ENCODE measurements around the gene ENOSF1.
"Not testable (repeated sequence)": the region's sequence is repeated elsewhere in the genome, so short reads cannot be mapped to it uniquely, and the experiment has no call there.

Gene ENOSF1

DNA sequence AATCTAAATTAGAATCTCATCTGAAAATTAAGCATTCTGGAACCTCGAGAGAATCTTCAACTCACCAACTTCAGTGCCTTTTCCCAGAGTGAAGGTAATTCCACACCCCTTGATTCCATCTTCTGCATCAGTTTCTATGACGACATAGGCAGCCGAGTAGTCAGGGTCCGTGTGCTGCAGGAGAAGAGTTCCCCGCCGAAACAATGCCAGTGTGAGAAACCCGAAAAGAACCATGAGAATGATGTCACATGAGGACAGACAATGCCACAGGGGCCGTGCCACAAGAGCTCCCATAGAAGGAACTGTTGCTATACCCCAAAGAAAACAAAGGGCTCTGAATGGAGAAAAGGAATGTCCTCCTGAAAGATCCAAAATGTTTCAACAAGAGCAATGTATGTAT is 6.0 kb downstream of the ENOSF1 start:
- no peak for DNase-seq

DNA sequence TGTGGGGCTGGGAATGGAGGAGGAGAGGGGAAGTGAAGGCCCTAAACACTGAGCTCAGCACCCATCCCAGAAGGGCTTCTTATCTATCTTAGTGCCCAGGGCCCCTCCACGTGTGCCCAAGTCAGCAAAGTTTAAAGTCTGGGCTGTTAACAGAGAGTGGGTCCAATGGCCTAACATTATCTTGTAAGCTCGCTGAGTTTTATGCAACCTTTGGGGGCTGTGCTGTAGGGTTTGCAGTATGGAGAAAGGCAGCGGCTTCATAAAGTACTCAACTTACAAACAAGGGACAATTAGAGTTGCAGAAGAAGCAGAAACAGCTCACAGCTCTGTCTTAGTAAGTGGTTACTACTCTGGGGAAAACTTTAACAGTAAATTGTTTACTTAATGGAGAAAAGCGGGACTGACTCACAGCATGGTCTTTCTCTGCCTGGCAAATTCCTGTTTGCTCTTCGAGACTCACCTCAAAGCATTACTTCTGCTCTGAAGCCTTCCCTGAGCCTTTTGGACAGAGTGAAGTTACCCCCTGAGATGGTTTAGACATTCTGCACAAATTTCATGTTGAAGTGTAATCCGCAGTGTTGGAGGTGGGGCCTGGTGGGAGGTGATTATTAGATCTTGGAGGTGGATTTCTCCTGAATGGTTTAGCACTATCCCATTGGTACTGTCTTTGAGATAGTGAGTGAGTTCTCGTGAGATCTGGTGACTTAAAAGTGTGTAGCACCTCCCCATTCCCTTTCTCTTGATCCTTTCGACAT is 9.0 kb downstream of the ENOSF1 start:
- DNase-seq = no peak

DNA sequence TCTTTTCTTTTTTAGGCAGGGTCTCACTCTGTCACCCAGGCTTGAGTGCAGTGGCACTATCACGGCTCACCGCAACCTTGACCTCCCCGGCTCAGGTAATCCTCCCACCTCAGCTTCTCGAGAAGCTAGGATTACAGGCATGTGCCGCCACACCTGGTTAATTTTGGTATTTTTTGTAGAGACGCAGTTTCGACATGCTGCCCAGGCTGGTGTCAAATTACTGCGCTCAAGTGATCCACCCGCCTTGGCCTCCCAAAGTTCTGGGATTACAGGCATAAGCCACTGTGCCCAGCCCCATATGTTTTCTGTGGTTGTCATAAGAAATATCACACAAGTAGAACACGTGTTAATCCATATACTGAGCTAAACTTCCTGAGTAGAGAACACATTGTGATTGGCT is 14.6 kb downstream of the ENOSF1 start:
- no peak for DNase-seq

DNA sequence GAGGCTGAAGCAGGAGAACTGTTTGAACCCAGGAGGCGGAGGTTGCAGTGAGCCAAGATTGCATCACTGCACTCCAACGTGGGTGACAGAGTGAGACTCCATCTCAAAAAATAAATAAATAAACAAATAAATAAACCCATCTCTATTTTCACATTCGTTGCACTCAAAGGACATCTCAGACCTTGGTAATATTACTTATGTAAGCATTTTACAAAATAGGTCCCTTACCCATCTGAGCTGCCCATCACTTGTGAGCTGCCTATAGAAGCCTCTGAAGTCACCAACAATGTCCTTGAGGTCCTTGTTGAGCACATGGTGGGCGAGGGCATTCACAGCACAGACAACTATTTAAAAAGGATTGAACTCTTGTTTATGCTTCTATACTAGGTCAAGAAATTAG is 15.4 kb downstream of the ENOSF1 start:
- no peak for DNase-seq

DNA sequence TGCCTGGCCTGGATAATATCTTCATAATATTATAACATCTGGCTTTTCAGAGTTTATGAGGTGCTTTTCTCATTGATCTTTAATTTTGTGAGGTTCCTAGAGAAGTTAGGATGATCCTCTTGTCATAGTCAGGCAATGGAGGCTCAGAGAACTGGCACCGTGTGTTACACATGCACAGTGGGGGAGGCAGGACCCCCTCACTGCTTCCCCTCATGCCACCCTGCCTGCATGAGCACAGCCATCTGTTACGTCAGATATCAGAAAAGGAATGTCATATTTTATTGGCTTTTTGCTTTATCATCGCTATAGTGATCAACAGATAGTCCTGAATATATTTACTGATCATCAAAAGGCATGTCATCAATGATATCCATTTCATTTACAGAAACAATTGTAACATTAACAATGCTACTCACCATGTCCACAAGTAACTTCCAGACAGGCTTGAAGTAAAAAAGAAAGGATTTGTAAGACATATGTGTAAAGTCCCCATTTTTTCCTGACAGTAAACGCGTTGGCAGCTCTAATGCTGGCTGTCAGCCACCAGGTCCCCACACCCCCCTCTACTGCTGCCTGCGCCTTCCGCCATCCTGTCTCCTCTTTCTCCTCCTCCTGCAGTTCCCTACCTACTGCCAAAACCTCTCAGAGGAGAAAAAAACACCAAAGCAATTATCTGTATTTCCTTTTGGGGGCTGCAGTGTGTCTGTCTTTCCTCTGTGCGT is 18.8 kb downstream of the ENOSF1 start:
- no peak for DNase-seq

DNA sequence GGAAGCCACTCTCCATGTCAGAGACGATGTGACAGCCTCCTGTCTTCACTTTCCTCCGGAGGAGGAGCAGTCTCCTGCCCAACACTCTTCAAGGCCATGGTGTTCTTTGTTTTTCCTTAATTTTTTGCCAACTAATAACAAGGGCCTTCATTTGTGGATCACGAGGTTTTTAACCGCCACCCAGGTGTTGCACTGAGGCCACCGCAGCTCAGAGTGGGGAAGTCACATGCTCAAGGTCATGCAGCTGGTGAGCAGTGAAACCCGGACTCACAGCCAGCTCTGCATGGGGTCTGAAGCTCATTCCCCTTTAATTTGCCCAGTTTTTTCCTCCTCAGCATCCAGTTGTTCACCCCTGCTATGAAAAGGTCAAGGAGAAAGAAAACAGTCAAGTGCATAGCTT is 19.6 kb downstream of the ENOSF1 start:
- no peak for DNase-seq

DNA sequence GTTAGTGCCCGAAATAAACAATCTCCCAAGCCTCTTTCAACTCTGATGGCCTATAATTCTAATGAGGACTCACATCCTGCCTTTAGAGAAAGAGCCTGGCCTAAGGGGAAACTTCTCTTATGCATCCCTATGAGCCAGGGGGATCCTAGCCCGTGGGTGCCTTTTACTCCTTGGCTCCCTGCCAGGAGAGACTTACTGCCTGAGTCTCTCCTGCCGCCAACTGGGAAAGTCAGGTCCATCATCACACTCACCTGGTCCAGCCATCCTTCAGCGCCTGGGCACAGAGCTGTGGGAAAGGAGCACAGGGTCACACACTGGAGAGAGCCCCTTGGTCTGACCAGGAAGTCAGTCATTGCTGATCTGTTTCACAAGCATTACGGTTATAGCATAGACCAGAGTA is 24.1 kb downstream of the ENOSF1 start:
- DNase-seq = no peak

DNA sequence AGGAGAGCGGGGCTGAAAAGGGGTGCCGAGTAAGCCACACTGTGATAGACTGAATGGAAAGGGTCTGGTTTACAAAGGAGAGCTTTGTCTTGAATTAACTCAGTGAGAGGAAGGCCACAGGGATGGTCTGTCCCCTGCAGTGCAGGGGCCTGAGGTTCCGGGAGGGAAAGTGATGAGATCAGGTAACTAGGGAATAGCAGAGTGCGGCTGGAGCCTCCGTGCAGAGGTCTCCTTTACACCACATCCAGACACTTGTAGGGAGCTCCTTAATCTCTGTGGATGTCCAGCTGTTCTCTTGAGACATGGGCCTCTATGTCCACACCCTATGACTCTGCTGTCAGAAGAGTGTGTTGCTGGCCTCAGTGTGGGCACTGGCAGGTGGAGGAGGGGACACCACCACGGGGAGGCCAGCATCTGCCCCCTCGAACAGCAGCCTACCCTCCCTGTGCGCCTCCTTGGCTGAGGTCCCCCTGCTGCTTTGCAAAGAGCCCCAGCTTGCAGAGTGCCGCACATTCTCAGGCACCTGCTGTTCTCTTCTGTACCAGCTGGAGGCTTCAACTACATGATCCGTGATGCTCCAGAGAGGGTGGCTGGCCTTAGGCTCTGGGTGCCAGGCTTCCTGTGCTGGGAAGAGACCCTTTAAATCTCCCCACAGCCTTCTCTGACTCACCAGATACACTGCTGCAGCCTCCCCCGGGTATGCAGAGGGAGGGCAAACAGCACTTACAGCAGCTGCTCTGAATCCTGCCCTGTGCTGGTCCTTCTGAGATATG is 25.9 kb downstream of the ENOSF1 start:
- DNase-seq = no peak

DNA sequence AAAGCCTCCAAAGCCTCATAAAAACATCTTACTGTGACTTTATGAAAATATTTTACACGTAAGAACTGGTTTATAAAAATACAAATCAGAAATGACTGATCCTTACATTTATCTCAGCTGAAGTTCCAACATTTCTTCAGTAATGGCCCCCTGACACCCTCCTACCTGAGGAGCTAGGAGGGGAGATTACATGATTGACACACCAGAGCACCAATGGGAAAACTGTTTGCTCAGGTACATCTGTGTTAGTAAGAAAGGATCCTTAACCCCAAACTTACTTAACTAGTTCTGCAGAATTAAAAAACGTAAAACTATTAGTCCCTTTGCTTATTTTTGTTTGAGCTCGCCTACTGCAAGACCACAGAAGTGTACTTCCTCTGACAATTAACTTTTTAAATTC is 27.0 kb downstream of the ENOSF1 start:
- no peak for DNase-seq

DNA sequence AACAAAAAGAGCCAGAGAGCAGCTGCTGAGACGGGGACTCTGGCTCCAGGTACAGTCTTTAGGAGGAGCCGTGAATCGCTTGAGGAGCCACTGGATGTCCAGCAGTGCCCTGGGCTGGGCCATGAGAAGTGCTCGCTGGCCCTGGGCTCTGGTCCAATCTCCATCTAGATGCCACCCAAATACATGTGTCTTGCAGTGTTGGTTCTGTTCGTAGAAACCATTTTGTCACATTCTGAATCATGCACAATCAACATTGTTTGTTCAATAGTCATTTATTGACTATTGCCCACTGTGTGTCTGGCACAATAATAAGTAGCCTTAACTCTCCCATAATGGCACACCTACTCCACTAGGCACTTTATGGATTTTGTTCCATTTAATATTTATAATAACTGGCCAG is 28.9 kb downstream of the ENOSF1 start:
- DNase-seq = no peak

DNA sequence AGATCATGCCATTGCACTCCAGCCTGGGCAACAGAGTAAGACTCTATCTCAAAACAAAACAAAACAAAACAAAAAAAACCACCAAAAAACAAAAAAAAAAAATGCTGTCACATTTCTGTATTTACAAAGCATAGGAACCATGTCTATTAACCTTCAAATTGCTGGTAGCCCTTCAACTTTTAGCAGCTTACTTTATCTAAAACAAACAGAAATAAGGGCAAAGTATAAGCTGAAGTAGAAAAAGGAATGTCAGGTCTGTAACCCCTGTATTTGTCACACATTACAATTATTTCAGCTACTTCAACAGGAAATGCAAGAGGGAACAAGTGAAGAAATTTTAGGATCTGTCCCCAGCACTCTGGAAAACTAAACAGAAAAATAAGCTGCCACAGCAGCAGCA is 29.6 kb downstream of the ENOSF1 start:
- DNase-seq = no peak

DNA sequence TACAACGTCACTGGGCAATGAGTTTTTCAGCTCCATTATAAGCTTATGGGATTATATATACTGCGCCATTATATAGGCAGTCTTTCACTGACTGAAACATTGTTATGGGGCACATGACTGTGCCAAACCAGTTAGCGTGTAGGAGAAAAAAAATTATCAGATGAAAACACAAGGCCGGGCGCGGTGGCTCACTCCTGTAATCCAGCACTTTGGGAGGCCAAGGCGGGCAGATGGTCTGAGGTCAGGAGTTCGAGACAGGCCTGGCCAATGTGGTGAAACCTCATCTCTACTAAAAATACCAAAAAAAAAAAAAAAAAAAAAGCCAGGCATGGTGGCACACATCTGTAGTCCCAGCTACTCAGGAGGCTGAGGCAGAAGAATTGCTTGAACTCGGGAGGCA is 30.0 kb downstream of the ENOSF1 start:
- DNase-seq = not testable (repeated sequence)

DNA sequence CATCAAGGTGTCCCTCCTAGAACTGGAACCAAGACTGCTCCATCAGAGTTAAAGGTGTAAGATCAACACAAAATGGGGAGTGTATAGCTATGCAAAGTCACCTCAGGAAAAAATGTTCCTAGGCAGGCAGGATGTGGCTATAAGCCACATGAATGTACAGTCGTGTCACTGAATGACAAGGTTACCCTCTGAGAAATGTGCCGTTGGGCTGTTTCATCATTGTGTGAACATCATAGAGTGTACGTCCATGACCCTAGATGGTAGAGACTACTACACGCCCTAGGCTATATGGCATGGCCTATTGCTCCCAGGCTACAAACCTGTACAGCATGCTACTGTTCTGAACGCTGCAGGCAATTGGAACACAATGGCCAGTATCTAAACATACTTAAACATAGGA is 30.4 kb downstream of the ENOSF1 start:
- DNase-seq = no peak

DNA sequence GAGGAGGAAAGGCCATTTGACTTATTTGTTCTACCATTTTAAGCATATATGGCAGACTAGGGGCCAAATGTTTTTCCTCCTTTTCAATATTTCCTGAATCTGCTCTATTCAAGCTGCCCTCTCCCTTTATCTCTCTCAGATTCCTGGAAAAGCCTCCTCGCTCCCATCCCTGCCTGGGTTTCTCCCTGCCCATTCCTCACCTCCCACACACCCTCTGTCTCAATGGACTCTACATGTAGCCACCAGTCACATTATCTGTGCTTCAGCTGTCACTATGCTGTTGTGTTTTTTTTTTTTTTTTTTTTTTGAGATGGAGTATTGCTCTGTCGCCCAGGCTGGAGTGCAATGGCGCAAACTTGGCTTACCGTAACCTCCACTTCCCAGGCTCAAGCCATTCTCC is 32.0 kb downstream of the ENOSF1 start:
- DNase-seq = no peak

DNA sequence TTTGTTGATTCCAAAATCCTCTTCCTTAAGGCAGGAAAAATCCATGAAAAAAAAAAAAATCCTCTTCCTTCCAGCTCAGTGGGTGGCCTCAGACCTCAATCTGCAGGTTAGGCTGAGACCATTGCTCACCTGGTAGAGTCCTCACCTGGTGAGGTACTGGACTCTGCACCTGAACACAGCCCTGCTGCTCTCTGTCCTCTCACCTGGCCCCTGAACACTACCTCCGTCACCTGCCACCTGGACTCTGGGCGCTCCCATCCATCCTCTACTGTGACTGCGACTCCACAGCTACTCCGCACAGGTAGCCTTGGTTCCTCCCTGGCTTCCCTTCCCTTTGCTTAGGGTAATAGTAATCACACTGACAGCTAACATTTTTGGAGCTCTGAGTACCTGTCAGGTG is 32.9 kb downstream of the ENOSF1 start:
- no peak for DNase-seq

DNA sequence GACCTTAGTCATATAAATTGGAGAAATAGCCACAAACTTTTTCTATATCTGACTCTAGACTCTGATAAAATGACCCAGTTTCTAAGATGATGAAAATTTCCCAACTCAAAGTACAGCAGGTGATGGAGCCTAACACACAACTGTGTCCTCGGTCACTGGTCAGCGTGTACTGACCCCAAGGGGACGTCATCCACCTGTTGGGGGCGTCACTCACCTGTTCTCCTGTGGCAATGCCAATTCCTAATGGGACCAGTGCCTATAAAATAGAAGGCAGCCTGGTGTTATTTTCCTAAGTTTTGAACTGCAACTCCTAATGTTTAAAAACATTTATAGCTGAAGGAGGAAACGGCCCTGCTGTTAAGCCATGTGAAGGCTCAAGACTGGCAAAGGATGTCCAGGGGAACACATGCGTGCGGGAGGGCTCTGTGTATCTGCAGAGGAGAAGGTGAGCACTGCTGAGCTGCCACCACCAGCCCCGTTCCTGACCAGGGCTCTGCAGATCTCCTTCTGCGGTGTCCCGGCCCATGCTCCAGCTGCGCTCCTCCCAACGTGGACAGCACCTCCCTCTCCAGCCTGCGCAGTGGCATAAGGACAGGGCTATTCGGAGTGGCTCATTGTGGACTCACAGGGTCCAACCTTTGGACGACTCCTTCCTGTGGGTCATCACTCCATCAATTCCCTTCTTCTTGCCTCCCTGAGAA is 33.8 kb downstream of the ENOSF1 start:
- no peak for DNase-seq

DNA sequence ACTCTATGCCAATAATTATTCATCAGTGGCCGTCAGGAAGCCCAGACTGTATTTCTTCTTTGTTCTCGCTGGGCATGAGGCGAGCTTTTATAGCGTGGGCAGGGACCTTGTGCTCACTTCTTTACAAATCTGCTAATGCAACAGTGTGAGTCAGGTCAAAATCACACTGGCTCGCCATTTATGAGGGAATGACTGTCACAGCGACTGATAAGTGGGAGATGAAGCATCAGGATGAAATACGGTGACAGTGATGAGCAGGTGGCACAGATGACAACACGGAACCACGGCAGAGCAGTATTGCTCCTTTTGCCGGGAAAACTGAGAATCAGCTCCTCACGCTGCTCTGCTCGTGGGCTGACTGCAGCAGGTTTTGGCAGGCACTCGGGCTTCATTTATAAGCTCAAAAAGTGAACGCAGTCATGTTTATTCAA is 34.5 kb downstream of the ENOSF1 start:
- peak in 1 of 4 experiments; percentile 17 for DNase-seq

DNA sequence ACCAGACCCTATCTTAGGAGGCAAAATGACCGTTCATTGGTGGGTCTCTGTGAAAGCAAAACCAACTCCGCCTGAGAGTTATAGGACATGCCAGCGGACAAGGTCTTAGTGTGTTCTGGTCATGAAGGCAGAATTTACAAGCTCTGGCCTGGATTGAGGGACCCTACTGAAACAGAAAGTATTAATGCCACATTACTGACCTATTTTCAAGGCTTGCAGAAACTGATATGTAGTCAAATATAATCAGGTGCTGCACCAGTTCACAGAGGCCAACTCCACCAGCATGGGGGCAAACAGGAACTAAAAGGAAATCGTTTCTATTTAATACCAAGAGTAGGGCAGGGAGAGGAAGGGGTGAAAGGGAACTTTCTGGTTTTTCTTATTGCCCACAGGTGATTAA is 35.3 kb downstream of the ENOSF1 start:
- DNase-seq = no peak

DNA sequence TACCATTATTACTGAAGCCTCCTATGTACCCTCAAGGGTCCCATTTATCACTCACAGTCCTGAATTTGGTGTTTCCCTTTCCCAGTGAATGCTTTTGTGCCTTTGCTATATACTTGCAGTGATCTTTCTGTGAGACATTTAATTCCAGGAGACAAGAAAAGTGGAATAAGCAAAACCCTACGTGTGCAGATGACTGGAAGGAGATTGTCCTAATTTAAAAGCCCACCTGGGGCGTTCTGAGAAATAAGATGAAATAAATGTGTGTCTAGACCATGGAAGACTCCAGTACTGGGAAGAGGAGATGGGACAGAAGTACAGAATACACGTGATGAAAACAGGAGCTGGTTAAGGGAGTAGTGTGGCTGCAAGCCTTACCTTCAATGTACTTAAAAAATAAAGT is 35.7 kb downstream of the ENOSF1 start:
- no peak for DNase-seq

DNA sequence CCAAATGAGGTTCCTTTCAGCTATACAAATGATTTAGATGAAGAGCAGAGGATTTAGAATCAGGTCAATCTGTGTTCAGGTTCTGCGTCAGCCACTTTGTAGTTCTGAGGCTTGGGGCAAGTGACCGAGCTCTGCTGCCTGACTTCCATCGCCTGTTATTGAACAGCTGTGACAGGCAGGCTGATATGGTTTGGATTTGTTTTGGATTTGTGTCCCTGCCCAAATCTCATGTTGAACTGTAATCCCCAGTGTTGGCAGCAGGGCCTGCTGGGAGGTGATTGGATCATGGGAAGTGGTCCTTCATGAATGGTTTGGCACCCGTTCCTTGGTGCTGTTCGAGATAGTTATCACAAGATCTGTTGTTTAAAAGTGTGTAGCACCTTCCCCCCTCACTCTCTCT is 36.4 kb downstream of the ENOSF1 start:
- no peak for DNase-seq

DNA sequence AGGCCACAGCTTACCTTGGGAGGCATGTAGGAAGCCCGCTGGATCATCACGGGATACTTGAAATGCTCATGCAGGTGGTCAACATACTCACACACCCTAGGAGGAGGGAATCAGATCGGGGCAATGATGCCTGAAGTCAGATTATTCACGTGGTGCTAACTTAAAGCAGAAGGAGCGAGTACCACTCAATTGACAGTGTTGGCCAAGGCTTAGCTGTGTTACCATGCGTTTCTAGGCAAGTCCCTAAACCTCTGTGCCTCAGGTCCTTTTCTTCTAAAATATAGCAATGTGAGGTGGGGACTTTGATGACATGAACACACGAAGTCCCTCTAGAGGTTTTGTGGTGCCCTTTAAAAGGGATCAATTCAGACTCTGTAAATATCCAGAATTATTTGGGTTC is 37.1 kb downstream of the ENOSF1 start:
- DNase-seq = no peak

DNA sequence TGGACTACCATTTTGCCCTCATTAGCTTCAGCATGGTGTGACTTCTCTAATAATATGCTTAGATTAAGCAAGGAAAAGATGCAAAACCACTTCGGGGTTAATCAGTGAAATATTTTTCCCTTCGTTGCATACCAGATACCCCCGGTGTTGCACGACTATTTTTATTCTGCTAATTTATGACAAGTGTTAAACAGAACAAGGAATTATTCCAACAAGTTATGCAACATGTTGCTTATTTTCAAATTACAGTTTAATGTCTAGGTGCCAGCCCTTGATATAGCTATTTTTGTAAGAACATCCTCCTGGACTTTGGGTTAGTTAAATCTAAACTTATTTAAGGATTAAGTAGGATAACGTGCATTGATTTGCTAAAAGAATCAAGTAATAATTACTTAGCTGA is 38.7 kb downstream of the ENOSF1 start:
- DNase-seq = no peak

DNA sequence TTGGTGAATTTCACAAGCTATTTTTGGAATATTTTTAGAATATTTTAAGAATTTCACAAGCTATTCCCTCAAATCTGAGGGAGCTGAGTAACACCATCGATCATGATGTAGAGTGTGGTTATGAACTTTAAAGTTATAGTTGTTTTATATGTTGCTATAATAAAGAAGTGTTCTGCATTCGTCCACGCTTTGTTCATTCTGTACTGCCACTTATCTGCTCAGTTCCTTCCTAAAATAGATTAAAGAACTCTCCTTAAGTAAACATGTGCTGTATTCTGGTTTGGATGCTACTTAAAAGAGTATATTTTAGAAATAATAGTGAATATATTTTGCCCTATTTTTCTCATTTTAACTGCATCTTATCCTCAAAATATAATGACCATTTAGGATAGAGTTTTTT is 39.1 kb downstream of the ENOSF1 start:
- DNase-seq = no peak

Measured in suppressor macrophage (primary cell).